ENCODE measurements around the gene NMS. TPM values are rescaled to one million over a fixed set of nuclear protein-coding genes. Genes with fewer than 3 reads are reported as not detected.
"Not testable (repeated sequence)": the region's sequence is repeated elsewhere in the genome, so short reads cannot be mapped to it uniquely, and the experiment has no call there.

NMS gene
- total RNA-seq = not detected
- long read RNA-seq = 0 reads

GRCh38 chr2:100470182-100470581 is at the start of gene NMS:
Gene NMS (plus strand): TSS chr2:100470482. CDS start chr2:100470489, 7 bp downstream.
- intact Hi-C loops (cut with DNase I) = no loop called here
- DNase-seq (ENCODE audit: low spot score) = no peak

- intact Hi-C loops (cut with DNase I) = no loop called here
- no peak for DNase-seq (ENCODE audit: low spot score)
These were observed 47.8 kb upstream of the NMS start for GRCh38 chr2:100422320-100423055.

- intact Hi-C loops (cut with DNase I) = no loop called here
- DNase-seq (ENCODE audit: low spot score) = no peak
These were observed 46.7 kb upstream of the NMS start for GRCh38 chr2:100423631-100424030.

- intact Hi-C loops (cut with DNase I) = no loop called here
- DNase-seq (ENCODE audit: low spot score) = no peak
These were observed 45.9 kb upstream of the NMS start for GRCh38 chr2:100424277-100424875.

GRCh38 chr2:100425107-100425506 is 45.2 kb upstream of the NMS start:
- intact Hi-C loops (cut with DNase I) = no loop called here
- DNase-seq (ENCODE audit: low spot score) = no peak

GRCh38 chr2:100425573-100426383 is 44.5 kb upstream of the NMS start:
- intact Hi-C loops (cut with DNase I) = no loop called here
- DNase-seq (ENCODE audit: low spot score) = no peak

GRCh38 chr2:100426384-100426720 is 43.9 kb upstream of the NMS start:
- intact Hi-C loops (cut with DNase I) = no loop called here
- no peak for DNase-seq (ENCODE audit: low spot score)

- intact Hi-C loops (cut with DNase I) = no loop called here
- no peak for DNase-seq (ENCODE audit: low spot score)
These were observed 43.2 kb upstream of the NMS start for GRCh38 chr2:100427111-100427510.

- intact Hi-C loops (cut with DNase I) = no loop called here
- no peak for DNase-seq (ENCODE audit: low spot score)
These were observed 42.5 kb upstream of the NMS start for GRCh38 chr2:100427627-100428258.

- intact Hi-C loops (cut with DNase I) = no loop called here
- no peak for DNase-seq (ENCODE audit: low spot score)
These were observed 40.6 kb upstream of the NMS start for GRCh38 chr2:100429726-100430125.

- intact Hi-C loops (cut with DNase I) = no loop called here
- DNase-seq (ENCODE audit: low spot score) = no peak
These were observed 32.5 kb upstream of the NMS start for GRCh38 chr2:100437751-100438150.

GRCh38 chr2:100446696-100447095 is 23.6 kb upstream of the NMS start:
- no peak for DNase-seq (ENCODE audit: low spot score)
- intact Hi-C loops (cut with DNase I) = no loop called here

- intact Hi-C loops (cut with DNase I) = no loop called here
- no peak for DNase-seq (ENCODE audit: low spot score)
These were observed 19.2 kb upstream of the NMS start for GRCh38 chr2:100451092-100451491.

- intact Hi-C loops (cut with DNase I) = no loop called here
These were observed 18.5 kb upstream of the NMS start for GRCh38 chr2:100451734-100452133.

GRCh38 chr2:100453853-100454252 is 16.4 kb upstream of the NMS start:
- DNase-seq (ENCODE audit: low spot score) = no peak
- intact Hi-C loops (cut with DNase I) = no loop called here

More at GRCh38 chr2:100451734-100452133, 18.5 kb upstream of the NMS start:
- DNase-seq (ENCODE audit: low spot score) = no peak

- intact Hi-C loops (cut with DNase I); DNase-seq (ENCODE audit: low spot score): not testable (repeated sequence)
These were observed 13.9 kb upstream of the NMS start for GRCh38 chr2:100456357-100456756.

- intact Hi-C loops (cut with DNase I) = no loop called here
- no peak for DNase-seq (ENCODE audit: low spot score)
These were observed 9.3 kb upstream of the NMS start for GRCh38 chr2:100460904-100461530.

- DNase-seq (ENCODE audit: low spot score) = no peak
- intact Hi-C loops (cut with DNase I) = no loop called here
These were observed 724 bp downstream of the NMS start for GRCh38 chr2:100470898-100471514.

GRCh38 chr2:100476606-100477005 is 6.3 kb downstream of the NMS start:
- intact Hi-C loops (cut with DNase I) = no loop called here
- no peak for DNase-seq (ENCODE audit: low spot score)

Measured in cardiac septum (tissue), 1 donor.